HG03108 (cell line): ENCODE results near the gene MSL2.
A peak's percentile ranks its signal among the peaks of the same experiment; 100 is the strongest.
"Not testable (repeated sequence)": the region's sequence is repeated elsewhere in the genome, so short reads cannot be mapped to it uniquely, and the experiment has no call there.

Source experiments
- ATAC-seq: cut with Tn5 transposase; IDR thresholded peaks from one replicate; pipeline ENCODE4 v1.9.1; 2021; ENCODE audit warnings: moderate library complexity; ENCODE audit not compliant: unreplicated experiment

Gene MSL2, protein sequence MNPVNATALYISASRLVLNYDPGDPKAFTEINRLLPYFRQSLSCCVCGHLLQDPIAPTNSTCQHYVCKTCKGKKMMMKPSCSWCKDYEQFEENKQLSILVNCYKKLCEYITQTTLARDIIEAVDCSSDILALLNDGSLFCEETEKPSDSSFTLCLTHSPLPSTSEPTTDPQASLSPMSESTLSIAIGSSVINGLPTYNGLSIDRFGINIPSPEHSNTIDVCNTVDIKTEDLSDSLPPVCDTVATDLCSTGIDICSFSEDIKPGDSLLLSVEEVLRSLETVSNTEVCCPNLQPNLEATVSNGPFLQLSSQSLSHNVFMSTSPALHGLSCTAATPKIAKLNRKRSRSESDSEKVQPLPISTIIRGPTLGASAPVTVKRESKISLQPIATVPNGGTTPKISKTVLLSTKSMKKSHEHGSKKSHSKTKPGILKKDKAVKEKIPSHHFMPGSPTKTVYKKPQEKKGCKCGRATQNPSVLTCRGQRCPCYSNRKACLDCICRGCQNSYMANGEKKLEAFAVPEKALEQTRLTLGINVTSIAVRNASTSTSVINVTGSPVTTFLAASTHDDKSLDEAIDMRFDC

GRCh38 chr3:136196064-136196400 is at the start of gene MSL2:
Gene MSL2, minus strand, starts transcription at chr3:136196335. Its CDS starts 1,222 bp downstream, at chr3:136195113.
- ATAC-seq = no peak

- no peak for ATAC-seq
Measured at GRCh38 chr3:136245691-136246090, 49.6 kb upstream of the MSL2 start.

GRCh38 chr3:136239094-136239493 is 43.0 kb upstream of the MSL2 start:
- no peak for ATAC-seq

DNA sequence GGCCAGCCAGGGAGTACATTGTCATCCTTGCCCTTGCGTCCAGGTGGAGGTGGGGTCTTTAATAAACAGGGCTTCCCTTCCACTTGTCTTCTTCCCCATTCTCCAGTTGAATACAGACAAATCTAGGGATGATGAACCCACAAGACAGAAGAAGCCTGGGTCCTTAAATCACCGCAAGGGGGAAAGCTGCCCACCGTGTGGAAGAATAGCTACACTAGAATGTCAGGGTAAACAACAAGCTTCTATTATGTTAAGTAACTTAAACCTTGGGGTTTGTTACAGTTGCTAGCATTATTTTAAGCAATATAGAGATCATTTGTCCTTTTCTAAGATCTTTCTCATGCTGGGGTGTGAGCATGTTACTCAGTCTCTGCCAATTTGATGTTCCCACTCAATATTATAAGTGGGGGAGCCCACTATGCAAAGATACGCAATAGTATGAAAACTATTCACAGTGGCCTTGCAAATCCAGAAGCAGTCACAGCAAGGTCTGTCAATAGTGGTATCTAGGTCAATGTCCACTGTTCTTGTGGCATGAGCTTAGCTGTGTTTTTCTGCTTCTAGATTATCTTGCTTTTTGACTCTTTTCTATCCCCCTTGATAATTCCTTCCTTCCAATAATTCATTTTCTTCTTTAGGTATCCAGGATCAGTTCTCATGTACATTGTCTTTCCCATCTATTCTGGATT is 42.0 kb upstream of the MSL2 start:
- no peak for ATAC-seq

DNA sequence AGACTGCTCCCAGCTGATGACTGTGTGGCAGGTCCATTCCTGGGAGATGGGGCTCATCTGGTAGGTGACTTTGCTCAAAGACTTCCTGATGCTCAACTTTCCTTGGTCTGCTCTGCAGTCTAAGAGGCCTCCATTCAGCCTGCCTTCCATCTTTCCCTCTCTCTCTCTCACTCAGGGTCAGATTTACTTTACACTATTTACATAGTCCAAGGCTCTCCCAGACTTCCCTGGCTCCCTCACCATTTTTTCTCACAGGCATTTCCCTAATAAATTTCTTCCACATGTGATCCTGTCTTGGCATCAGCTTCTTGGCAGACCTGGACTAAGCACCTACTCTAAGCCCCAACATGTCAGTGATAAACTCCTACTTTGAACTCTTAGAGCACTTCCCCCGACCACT is 41.0 kb upstream of the MSL2 start:
- no peak for ATAC-seq

DNA sequence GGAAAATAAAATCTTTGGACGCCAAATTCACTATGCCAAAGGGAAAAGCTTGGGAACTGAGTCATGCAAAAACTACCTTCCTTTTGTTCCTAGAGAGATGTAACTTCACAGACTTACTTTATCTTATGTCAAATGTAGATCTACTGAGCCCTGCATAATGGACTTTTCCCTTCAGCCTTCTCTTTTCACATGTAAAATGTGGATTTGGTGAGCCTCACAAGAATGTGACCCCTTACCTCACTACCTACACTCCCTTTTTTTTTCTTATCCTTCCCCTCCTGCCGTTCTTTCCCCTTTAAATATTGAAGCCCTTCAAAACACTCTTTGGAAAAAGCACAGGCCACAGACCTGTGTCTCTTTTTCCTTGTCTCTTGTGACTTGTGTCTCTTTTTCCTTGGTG is 40.0 kb upstream of the MSL2 start:
- ATAC-seq = no peak

- no peak for ATAC-seq
Measured at GRCh38 chr3:136235545-136235944, 39.4 kb upstream of the MSL2 start.

DNA sequence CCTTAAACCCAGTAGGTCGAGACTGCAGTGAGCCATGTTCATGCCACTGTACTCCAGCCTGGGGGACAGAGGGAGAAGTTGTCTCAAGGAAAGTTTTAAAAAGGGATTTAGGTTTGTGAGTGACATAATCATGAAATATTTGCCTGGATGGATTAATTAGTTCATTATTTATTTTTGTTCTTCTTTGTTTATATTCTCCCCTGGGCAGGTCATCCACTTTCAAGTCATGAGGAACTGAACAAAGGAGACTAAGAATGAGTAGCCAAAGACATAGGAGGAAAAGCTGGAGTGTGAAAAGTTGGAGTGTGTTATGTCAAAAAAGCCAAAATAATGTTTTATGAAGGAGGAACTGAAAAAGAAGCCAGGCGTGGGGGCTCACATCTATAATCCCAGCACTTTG is 36.3 kb upstream of the MSL2 start:
- ATAC-seq = no peak

DNA sequence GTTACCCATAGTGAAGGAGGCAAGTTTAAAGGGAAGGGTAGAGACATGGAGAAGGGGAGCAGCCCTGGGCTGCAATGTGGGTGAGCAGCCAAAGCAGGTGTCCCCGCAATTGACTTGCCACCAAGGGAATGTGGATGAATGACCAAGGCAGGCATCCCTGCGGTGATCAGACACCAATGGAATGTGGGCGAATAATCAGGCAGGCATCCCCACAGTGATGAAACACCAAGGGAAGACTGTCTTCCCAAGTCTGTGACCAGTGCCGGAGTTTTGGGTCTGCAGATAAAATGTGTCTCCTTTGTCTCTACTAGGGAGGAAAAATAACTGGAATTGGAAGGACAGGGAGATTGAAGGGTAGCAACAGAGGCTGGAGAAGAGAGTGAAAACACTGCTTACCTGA is 26.6 kb upstream of the MSL2 start:
- ATAC-seq = not testable (repeated sequence)

GRCh38 chr3:136211547-136211946 is 15.4 kb upstream of the MSL2 start:
- no peak for ATAC-seq

DNA sequence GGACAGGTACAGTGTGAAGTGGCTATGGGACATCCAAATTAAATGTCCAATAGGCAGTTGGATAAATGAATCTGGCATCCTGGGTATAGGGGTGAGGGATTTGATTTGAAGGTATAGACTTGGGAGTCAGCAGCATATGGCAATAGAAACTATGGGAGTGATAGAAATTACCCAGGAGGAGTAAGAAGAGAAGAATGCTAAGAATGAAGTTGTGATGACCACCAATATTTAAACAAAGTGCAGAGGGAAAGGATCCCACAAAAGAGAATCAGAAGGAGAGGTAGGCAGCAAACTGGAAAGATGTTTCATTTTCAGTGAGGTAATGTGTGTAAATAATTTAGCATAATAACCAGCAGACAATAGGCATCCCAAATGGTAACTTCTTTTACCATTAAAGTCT is 13.8 kb upstream of the MSL2 start:
- no peak for ATAC-seq

DNA sequence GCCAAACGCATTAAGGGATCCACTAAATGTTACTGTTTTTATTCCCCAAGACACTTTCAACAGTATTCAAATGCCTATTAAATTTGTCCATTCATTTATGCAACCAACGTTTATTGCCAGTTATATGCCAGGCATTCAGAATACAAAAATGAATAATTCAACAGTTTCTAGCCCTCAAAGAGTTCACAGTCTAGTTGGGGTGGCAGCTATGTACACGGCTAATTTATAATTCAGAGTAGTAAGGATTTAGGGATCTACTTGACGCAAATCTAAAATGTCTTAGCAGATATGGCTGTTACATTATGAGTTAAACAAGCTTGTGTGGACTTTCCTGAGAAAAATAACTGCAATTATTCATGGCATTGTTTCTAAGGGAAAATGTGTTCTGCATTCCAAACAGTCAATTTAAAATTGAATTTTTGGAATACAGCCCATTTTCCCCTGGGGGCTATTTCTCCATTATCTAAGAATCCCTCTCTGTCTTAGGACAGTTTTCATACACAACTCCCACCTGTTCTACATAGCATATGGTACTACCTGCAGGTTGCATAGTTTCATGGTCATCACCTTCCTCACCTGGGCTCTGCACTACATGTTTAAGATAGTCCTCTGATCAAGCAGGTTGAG is 11.5 kb upstream of the MSL2 start:
- ATAC-seq = no peak

DNA sequence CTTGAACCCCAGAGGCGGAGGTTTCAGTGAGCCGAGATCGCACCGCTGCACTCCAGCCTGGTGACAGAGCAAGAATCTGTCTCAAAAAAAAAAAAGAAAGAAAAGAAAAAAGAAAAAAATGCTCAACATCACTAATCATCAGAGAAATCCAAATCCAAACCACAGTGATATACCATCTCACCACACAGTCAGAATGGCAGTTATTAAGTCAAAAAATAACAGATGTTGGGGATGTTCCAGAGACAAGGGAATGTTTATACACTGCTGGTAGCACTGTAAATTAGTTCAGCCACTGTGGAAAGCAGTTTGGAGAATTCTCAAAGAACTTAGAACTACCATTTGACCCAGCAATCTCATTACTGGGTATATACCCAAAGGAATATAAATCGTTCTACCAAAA is 3.1 kb upstream of the MSL2 start:
- ATAC-seq = not testable (repeated sequence)

GRCh38 chr3:136198462-136199078 is 2.4 kb upstream of the MSL2 start:
- not testable (repeated sequence) for ATAC-seq

DNA sequence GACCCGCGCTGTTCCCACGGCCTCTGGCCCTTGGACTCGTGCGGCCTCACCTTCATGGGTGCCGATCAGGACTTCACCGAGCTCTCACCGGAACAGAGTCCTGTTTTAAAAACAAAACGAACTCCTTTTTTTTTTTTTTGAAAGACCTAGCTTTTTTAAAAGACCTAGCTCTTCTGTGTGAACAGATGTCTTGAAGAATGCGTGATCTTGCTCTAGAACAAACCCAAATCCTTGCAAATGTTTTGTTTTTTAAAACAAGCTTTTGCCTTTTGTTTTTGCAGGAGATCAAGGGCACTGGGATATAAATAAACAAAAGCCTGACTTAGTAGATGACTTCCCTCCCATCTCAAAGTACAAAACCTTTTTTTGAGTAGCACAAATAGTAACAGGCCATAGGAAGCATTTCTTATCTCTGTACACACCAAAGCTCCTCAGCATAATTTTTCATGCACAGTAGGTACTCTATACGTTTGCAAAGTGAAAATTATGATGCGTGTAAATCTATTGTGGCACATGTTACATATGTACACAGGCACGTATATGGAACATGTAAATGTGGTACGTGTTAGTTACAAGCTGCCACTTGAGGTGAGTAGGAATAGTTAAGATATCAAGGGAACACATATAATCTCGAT is 1.1 kb upstream of the MSL2 start:
- no peak for ATAC-seq

- ATAC-seq = peak; percentile 70
Measured at GRCh38 chr3:136196401-136197158, 445 bp upstream of the MSL2 start.

DNA sequence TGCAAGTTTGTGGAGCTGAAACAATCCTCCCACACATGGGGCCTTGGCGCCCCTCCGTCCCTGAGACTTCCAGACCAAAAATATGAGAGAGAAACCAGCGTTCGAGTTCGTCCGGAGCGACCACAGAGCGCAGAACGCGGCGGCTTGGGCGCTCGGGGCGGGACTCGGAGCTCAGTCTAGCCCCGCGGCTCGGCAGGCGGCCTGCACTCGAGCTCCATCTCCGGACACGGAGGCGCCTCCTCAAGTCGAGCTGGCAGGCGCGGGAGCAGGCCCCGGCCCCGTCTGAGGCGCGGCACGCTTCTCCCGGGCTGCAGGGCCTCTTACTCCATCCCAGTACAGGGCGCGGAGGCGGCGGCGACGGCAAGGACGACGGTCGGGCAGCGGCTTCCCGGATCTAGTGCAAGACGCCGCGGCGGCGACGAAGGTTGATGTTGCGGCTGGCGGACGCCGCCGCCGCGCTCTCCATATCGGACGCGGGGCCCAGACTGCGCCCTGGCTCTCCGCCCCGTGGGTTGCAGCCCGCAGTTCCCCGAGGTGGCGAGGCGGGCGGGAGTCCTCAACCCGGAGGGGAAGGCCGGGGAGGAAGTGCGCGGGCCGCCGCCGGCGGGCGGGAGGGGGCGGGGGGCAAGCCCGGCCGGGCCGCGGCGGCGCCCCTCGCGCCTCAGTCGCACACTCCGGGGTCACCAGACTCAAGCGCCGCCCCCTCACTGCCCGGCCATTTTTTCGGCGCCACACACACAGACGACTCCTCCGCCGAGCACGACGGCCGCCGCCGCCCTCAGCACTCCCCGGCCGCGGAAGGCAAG is 674 bp downstream of the MSL2 start:
- peak; percentile 23 for ATAC-seq

DNA sequence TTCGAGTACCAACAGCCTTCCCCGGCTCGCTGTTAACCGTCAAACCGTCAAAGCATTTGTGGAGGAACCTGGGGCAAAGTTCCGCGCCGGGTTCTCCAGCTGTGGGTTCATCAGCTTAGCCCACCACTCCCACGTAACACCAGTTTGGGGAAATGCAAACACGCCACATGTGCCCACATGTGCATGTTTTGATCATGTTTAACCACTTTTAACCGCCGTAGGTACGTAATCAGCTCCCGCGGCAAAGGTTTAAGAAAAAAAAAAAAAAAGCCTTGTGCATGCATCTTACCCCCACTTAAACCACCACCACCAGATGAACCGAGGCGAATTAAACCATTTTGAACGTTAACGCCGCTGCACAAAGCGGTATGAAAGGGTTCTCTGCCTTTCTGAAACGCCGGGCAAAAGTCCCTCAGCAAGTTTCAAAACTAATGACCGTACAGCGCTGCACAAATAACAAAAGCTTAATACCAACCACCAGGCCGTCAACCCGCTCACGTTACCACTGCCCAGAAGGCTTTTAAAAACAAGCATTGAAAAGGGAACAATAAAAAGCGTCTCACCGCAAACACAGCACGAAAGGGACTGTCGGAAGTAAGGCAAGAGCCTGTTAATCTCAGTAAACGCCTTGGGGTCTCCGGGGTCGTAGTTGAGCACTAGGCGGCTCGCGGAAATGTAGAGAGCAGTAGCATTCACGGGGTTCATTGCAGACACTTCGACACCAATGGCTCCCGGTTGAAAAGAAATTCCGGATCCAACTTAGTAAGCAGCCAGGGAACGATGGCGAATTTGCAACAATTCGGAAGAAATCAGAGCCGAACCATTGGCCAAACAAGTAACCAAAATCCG is 1.5 kb downstream of the MSL2 start:
- no peak for ATAC-seq
